Measurements from ENCODE around the gene KCNN4.
"Not testable (repeated sequence)": the region's sequence is repeated elsewhere in the genome, so short reads cannot be mapped to it uniquely, and the experiment has no call there.

KCNN4 gene

DNA sequence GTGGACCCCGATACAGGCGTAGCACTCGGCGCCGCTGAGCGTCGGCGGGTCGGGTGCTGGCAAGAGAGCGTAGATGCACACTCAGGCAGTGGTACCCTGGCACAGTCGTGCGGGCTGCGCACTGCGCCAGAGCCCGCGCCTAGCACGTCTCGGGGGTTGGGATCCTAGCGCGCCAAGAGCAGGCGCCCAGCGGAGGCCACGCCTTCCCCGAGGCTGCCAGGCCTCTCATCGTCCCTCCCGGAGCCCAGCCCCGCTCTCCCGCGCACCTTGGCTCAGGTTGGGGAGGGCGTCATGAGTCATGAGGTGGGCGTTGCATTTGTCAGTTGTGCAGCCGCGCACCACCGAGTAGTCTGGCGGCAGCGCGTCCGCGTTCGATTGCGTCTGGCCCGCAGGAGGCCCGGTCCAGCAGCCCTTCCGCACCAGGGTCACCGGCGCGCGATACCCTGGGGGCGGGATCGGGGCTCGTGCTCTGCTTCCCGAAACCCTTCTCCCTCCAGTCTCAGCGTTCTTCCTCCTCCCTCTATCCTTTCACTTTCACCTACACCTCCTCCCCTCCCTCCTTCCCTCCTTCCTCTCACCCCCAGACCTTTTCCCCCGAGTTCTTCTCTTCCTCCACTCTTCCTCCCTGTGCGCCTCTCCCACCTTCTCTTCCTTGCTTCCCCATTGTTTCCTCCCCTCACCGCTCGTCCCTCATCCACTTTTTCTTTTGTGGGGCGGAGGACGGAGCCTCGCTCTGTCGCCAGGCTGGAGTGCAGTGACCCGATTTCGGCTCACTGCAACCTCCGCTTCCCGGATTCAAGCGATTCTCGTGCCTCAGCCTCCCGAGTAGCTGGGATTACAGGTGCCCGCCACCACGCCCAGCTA is 18.0 kb upstream of the KCNN4 start:
- DNase-seq: peak; percentile 77 to 83

DNA sequence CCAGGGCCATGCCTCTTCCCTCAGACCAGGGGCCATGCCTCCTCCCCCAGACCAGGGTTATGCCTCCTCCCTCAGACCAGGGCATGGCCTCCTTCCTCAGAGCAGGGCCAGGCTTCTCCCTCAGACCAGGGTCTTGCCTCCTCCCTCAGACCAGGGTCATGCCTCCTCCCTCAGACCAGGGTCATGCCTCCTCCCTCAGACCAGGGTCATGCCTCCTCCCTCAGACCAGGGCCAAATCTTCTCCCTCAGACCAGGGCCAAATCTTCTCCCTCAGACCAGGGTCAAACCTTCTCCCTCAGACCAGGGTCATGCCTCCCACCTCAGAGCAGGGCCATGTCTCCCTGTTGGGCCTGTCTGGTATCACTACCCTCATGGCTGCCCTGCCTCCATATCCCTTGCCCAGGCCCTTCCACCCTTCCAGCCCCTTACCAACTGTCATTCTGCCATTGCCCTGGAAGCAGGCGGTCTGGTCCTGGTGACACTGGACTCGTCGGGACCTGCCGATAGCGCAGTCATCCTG is 17.3 kb upstream of the KCNN4 start:
- DNase-seq: no peak

DNA sequence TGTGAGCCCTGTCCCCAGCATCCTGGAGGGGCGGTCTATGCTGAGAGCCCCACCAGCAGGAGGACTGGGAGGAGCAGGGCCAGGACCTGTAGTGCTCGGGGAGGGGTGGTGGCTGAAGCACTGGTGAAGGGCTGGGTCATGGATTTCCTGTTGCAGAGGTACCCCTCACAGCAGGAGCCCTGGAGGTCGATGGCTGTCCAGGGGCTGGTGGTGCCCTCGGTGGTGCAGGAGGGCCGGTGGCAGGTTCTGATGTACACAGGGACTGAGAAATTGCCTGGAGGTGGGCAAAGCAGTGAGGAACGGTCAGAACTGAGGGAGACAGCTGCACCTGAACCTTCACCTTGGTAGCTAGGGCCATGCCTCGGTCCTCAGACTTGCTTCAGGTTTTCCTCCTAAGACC is 16.8 kb upstream of the KCNN4 start:
- no peak for DNase-seq

DNA sequence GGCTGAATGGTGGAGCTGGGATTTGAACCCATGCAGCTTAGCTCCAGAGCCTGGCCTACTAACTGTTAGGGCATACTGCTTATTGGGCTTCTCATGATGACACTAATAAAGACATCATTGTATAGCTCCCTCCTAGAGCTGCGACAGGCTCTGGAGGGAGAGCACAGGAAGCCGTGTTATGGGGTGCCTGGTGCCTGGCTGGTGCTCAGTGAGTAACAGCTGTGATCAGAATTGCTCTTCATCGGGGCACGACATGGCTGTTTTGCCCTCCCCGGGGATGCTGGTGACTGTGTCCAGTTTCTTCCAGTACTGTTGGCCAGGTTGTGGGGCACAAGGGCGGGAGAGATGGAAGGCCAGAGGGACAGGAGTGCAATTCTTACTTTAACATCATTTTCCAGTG is 16.3 kb upstream of the KCNN4 start:
- DNase-seq: no peak

DNA sequence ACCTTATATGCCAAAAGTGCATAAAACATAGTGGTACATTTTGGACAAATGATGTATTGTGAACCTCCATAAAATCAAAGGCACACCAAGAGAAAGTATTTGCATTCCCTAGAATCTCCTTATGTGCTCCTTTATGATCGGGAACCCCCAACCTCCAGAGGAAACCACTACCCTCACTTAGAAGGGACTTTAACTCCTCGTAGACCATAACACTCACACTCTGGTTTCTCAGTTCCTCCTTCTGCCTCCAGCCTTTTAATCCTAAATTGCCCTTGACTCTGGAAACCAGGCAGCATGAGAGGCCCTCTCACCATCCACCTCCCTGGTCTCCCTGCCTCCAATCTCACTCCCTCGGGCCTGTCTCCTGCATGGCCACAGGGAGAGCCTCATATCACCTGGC is 9.8 kb upstream of the KCNN4 start:
- DNase-seq: no peak

DNA sequence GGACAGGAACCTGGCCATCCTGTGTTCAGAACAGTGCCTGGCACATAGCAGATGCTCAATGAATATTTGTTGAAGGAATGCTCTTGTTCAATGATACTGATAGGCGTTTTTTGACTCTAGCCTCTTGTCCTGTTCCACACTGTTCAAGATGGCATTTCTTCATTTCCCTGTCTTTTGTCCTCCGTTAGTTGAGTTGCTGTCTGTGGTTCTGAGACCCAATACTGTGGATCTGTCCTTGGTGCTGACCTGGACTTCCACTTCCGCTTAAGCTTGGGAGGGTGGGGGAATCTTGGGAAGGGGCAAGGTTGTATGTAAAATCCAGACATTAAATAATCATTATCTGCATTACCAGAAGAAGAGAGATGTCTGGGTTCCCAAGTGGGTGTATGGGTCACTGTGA is 8.3 kb upstream of the KCNN4 start:
- DNase-seq: no peak

DNA sequence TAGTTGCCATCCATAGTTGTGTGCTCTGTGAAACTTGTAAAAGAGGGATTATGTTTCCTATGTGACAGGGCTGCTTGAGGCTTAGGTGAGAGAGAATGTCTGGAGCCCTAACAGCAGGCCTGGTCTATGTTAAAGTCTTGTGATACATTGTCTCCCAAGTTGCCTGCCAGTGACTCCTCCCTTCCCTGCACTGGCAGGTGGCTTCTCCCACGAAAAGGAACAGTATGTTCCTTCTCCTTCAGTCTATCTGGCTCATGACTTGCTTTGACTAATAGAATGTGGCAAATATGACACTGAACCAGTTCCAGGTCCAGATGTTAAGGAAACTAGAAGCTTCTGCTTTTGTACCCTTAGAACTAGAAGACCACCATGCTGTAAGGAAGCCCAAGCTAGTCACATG is 5.9 kb upstream of the KCNN4 start:
- DNase-seq: no peak

DNA sequence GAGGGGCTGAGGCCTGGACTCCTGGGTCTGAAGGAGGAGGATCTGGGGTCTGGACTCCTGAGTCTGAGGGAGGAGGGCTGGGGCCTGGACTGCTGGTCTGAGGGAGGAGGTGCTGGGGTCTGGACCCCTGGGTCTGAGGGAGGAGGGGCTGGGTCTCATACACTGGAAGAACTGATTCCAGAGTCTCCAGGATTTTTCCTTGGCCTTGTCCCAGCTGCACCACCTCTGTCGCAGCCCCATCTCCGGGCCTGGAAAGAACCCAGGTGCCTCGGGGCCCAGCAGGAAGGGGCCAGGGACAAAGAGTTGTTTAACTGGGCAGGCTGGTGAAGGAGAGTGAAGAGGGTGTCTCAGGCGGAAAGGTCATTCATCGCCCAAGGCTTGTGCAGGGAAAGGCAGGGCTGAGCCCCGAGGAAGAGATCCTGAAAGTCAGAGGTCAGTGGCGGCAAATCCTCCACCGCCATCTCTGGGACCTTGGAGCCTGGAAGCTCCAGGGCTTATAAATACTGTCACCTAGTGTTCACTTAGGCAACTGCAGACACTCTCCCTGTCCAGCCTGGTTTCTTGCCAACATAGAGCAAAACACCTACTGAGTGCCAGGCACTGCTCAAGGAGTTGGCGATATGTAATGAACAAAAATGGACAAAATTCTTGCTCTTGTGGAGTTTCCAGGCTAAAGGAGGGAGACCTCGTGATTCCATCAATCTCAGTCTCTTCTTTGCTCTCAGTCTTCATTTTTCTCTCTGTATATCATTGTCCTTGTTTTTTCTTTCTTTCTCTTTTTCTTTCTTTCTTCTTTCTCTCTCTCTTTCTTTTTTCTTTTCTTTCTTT is 4.4 kb upstream of the KCNN4 start:
- peak; percentile 69 to 72 for DNase-seq

DNA sequence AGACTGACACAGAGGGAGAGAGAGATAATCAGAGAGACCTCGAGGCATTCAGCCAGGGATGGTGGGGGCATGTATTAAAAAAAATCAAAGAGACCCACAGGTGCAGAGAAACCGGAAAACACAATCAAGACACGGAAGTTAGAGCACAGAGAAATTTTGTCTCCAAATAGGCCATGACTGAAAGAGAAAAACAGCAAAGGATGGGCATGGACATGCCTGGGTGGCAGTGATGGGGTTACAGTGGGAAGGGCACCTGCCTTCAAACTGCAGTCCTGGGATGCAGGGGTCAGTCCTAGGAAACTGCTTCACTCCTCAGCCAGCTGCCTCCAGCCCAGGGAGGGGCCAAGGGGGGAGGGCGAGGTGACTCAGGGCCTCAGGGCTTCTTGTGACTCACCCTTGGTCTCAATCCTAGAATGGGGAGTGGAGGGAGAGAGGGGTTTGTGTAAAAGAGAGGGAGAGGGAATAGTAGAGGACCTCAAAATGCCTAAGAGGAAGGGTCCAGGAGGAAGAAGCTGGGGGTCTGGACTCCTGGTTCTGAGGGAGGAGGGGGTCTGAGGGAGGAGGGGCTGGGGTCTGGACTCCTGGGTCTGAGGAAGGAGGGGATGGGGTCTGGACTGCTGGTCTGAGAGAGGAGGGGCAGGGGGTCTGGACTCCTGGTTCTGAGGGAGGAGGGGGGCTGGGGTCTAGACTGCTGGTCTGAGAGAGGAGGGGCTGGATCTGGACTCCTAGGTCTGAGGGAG is 3.6 kb upstream of the KCNN4 start:
- peak; percentile 80 to 83 for DNase-seq

DNA sequence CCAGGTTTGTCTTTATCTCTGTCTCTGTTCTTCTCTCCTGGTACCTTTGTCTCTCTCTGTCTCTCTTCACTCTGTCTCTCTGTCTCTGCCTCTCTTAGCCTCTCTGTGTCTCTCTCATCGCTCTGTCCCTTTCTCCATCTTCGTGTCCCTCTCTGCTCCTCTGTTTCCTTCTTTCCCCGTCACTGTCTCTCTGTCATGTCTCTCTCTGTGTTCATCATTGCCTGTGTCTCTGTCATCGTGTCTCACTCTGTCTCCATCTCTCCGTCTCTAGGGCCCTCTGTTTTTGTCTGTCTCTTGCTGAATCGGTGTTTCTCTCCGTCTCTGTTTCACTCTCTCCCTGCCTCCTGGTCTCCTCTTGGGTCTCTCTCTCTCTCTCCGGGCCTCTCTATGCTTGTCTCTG is 2.9 kb upstream of the KCNN4 start:
- DNase-seq: no peak

DNA sequence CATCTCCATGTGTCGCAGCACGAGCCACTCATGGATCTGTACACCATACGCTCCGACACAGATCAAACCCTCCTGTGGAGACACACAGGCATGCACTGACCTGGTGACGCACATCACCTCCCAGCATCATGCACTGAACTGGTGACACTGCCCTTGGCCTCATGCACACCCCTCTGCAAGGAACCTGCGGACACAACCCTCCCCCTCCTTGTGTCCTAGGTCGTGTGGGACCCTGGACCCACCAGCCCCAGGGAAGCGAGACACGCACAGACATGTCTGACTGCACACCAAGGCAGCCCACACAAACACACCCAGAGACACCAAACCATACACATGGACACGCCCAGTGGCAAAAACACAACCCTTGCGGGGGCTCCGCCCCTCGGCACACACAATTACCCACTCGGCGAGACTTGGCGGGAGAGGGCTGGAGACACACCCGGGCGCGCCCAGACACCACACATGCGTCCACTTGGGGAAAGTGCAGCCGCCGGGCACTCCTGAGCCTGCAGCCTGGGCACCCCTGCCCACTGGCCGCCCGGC is 2.0 kb upstream of the KCNN4 start:
- DNase-seq: no peak

DNA sequence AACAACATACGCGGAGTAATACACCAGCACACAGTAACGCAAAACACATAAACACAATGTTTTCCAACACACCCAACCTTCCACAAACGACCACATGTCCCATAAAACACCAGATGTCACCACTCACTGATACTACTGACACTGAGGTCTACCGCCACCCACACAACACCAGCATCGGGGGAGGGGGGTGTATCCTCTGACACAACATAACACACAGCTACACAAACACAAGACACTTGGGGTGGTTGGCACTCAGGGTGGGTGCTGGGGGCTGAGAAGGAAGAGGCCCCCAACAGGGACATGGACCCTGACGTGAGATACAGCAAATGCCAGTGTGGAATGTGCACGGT is 1.5 kb upstream of the KCNN4 start:
- peak in 1 of 2 experiments; percentile 41 for DNase-seq

DNA sequence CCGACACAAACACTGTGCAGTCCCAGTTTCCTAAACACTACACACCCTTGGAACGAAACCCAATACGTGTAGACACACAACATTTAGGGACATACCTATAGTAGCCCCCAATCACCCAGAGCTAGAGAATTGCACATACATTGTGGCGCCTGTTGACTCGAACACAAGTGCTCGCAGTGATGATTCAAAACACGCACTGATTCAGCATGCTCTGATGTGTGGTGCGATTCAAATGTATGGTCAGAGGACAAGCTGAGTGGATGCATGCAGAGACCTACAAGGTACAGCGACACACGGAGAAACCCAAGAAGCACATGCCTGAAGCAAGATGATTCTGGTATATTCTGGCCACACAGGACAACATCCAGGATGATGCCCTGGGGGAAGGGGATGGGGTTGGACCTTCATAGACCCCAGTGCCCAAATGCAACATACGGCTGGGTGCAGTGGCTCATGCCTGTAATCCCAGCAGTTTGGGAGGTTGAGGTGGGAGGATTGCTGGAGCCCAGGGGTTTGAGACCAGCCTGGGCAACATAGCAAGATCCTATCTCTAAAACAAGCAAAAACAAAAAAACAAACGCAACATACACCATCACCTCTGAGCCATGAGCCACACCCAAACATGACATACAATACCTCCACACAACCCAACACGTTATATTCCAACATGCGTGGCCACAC is 997 bp upstream of the KCNN4 start:
- peak; percentile 63 to 64 for DNase-seq

DNA sequence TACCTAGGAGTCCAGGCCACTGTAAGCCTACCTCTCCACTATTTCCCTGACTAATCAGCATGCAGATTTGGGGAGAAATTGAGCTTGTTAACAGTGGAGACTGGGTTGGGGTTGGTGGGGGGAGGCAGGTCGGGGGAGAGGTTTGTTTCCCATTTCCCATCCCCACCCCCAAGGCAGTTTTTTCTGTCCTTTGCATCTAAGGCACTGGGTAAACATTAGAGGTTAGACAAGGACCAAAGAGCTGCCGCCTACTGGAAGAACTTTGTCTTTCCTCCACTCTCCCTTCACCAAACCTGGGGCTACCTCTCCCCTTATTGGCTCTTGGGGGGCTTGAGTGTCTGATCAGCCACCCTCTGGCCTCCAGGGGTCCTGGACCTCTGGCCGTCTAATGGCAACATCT is 953 bp downstream of the KCNN4 start:
- peak in 1 of 2 experiments; percentile 39 for DNase-seq

DNA sequence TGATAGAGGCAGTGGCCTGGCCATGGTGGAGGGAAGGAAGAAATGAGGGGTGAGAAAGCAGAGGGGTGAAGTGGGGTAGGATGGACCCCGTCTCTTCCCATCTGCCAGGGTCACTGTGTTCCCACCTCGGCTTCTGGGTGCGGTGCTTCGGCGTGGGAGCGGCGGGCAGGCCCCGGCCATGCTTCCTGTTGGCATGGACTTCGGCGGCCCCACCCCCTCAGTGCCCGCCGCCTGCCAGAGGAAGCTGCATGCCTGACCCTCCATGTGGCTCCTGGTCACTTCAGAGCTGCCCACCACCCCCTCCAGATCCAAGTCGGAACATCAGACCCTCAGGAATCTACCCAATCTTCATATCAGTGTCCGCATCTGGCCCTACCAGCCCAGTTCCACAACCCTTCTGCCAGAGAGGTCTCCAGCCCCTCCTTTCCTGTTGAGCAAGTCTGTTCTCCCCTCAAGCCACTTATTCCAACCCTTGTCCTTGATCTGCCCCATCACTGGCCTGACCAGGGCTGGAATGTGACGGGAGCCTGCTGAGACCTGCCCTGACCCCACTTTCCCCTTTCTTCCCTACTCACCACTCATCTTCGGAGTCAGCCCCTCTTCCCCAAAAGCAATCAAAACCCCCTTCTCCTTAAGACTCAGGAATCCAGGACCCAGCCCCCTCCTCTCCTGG is 1.5 kb downstream of the KCNN4 start:
- DNase-seq: no peak

DNA sequence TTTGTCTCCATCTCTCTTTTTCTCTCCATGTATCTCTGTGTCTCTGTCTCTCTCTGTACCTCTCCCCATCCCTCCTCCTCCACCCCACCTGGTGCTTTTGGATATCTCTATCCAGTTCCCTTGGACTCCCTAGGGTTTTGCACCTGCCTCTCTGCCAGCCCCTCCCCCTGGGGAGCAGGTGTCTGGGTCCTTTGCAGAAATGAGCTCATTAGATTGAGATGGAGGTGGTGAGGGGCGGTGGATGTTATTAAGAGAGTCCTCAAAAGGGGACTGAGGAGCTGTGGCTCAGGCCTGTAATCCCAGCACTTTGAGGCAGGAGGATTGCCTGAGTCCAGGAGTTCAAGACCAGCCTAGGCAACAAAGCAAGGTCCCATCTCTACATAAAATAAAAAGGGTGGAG is 2.1 kb downstream of the KCNN4 start:
- DNase-seq: no peak

DNA sequence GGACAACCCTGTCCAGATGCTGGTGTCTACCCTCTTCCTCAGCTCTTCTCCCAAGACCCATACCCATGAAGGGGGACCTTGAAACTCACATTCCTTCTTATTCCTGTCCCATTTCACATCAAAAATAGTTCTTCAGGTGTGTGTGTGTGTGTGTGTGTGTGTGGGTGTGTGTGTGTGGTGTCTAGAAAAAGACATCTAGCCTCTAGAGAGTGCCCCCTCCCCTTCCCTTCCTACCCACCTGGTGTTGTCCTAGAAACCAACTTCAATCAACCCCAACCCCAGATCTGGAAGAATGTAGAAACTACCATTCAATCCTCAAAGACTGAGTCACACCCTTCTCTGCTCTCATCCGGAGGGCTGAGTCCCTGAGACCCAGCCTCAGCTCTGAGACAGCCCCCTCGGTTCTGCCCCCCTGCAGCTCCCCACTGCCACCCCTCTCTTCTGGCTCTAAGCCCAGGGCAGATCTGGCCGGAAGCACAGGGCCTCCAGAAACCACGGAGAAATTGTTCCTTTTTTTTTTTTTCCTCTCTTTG is 3.5 kb downstream of the KCNN4 start:
- peak in 1 of 2 experiments; percentile 43 for DNase-seq

DNA sequence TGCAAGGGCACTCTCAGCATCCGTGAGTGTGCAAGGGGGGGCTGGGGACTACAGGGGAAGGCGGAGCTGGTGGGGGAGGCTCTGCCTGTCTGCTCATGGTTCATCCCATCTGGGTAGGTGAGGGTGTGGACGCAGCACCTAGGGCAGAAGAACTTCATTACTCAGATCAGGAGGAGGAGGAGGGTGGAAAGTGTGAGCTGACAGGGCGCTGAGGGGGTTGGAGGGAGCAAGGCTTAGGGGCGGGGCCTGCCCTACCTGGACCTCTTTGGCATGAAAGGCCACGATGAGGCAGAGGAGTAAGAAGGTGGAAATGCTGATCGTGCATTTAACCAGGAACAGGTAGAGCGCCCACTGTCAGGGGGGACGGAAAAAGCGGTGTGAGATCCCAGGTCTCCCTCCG is 4.5 kb downstream of the KCNN4 start:
- peak; percentile 71 to 83 for DNase-seq

DNA sequence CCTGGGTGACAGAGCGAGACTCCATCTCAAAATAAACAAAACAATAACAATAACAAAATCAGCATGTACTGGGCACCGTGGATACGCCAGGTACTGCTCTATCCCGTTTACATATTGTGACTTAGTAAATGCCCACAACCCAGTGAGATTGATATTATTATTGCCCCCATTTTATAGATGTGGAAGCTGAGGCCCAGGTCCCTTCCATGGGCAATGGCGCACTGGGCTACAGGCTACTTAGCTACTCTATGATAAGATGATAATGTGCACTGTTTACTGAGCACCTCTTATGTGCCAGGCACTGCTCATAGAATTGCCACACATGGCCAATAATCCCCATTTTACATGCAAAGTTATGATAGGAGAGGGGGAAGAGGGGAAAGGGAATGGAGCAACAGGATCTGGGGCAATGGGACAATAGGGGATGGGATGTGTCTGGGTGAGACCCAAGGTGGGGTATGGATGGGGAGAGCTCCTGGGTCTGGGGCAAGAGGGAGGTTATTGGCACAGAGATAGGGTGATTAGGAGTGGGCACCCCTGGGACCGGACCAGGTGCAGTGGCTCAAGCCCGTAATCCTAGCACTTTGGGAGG is 5.4 kb downstream of the KCNN4 start:
- DNase-seq: no peak

DNA sequence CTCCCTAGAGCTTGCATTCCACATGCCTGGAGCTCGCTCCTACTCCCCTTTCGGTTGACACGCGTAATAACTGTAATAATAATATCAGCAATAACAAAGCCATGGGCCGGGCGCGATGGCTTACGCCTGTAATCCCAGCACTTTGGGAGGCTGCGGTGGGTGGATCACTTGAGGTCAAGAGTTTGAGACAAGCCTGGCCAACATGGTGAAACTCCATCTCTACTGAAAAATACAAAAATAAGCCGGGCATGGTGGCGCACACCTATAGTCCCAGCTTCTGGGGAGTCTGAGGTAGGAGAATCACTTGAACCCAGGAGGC is 5.9 kb downstream of the KCNN4 start:
- DNase-seq: not testable (repeated sequence)

Data from activated T-cell treated with anti-CD3 and anti-CD28 coated beads, Interleukin-2, amount 50 U/mL, for 48 hours (primary cell).